ENCODE results near the gene CAMK1G. TPM values are rescaled to one million over a fixed set of nuclear protein-coding genes. Genes with fewer than 3 reads are reported as not detected.

The CAMK1G gene
- total RNA-seq, 2 experiments from 2014 or later, result 2.4 to 2.8 TPM

- peaks cover 3% of the 10 kb centered on the region for H3K4me1 Mint-ChIP-seq (ENCODE audit: low read depth)
- no peak overlapping the region for H3K27ac Mint-ChIP-seq
- CTCF ChIA-PET, result no interaction called here
- no peak for DNase-seq
- intact Hi-C loops (cut with micrococcal nuclease), result no loop called here
- peaks cover 2% of the 10 kb centered on the region for H3K27me3 Mint-ChIP-seq (ENCODE audit: low read depth)
- no peaks in the 10 kb centered on the region for H3K9me3 Mint-ChIP-seq
- no peak overlapping the region for H3K4me3 Mint-ChIP-seq
- H3K36me3 Mint-ChIP-seq (ENCODE audit: low read depth), result no peaks in the 10 kb centered on the region
Observed at GRCh38 chr1:209550519-209550918, 33.0 kb upstream of the CAMK1G start.

DNA sequence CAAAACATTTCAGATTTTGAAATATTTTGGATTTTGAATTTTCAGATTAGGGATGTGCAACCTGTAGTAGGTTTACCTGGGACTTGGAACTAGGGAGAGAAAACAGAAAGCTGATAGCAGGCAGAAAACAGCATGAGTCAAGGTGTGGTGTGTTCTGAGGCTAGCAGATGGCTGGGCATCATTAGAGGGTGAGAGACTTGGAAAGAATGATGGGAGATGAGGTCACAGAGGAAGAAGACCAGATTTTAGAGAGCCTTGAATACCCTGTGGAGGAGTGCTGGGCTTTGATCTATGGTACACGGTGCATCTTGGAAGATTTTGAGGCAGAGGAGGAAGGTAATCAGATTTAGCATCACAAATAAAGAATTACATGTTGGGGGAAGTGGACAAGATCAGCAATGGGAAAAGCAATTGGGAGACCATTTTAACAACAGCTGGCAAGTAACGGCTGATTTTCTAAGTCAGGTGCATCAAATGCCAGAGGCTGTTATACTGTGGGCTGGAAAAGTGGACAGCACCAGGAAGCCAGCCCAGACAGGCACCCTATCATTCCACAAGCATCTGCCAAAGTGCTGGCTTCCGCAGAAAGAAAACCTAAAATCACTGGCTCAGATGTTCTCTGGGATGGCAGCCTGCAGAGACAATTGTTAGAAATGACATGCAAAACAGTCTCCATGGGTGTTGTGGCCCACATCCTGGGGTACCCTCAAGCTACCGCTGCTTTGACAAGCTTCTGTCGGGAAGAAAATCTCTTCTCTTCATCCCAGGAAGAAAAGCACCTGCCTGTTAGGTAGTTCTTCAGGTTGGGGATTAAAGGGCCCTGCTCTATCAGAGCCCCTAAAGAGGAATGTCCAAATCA, 30.9 kb upstream of the CAMK1G start:
- H3K27me3 Mint-ChIP-seq (ENCODE audit: low read depth), result peaks cover 2% of the 10 kb centered on the region
- no peak overlapping the region for H3K27ac Mint-ChIP-seq
- H3K36me3 Mint-ChIP-seq (ENCODE audit: low read depth), result no peaks in the 10 kb centered on the region
- intact Hi-C loops (cut with micrococcal nuclease), result no loop called here
- DNase-seq, result no peak
- no peaks in the 10 kb centered on the region for H3K9me3 Mint-ChIP-seq
- no peak overlapping the region for H3K4me3 Mint-ChIP-seq
- H3K4me1 Mint-ChIP-seq (ENCODE audit: low read depth), result peaks cover 3% of the 10 kb centered on the region
- CTCF ChIA-PET, result no interaction called here

- H3K27ac Mint-ChIP-seq, result no peak overlapping the region
- H3K4me1 Mint-ChIP-seq (ENCODE audit: low read depth), result no peaks in the 10 kb centered on the region
- CTCF ChIA-PET, result interaction anchor here (1.5 kb wide), 1 partner anchor 11 kb away, joined by 6 read pairs; no protein-coding TSS in a partner anchor
- no peaks in the 10 kb centered on the region for H3K9me3 Mint-ChIP-seq
- no peaks in the 10 kb centered on the region for H3K36me3 Mint-ChIP-seq (ENCODE audit: low read depth)
- intact Hi-C loops (cut with micrococcal nuclease), result no loop called here
- H3K4me3 Mint-ChIP-seq, result no peak overlapping the region
- peaks cover 2% of the 10 kb centered on the region for H3K27me3 Mint-ChIP-seq (ENCODE audit: low read depth)
- no peak for DNase-seq
Observed at GRCh38 chr1:209554761-209555611, 28.5 kb upstream of the CAMK1G start.

GRCh38 chr1:209556162-209556690, 27.3 kb upstream of the CAMK1G start:
- intact Hi-C loops (cut with micrococcal nuclease), result no loop called here
- CTCF ChIA-PET, result interaction anchor here (1.5 kb wide), 1 partner anchor 10 kb away, joined by 6 read pairs; no protein-coding TSS in a partner anchor

GRCh38 chr1:209557221-209557620, 26.3 kb upstream of the CAMK1G start:
- H3K9me3 Mint-ChIP-seq, result no peaks in the 10 kb centered on the region
- no peak overlapping the region for H3K27ac Mint-ChIP-seq
- CTCF ChIA-PET, result interaction anchor here (0.7 to 0.9 kb wide), 4 partner anchors 24 to 1068 kb away, joined by 3 to 4 read pairs (median 3); no protein-coding TSS in a partner anchor
- H3K4me3 Mint-ChIP-seq, result no peak overlapping the region
- no peak for DNase-seq
- H3K4me1 Mint-ChIP-seq (ENCODE audit: low read depth), result no peaks in the 10 kb centered on the region
- H3K27me3 Mint-ChIP-seq (ENCODE audit: low read depth), result no peaks in the 10 kb centered on the region
- no peaks in the 10 kb centered on the region for H3K36me3 Mint-ChIP-seq (ENCODE audit: low read depth)
- intact Hi-C loops (cut with micrococcal nuclease), result no loop called here

More at GRCh38 chr1:209556162-209556690, 27.3 kb upstream of the CAMK1G start:
- no peaks in the 10 kb centered on the region for H3K36me3 Mint-ChIP-seq (ENCODE audit: low read depth)
- no peak overlapping the region for H3K27ac Mint-ChIP-seq
- DNase-seq, result no peak
- no peak overlapping the region for H3K4me3 Mint-ChIP-seq
- H3K9me3 Mint-ChIP-seq, result no peaks in the 10 kb centered on the region
- H3K4me1 Mint-ChIP-seq (ENCODE audit: low read depth), result no peaks in the 10 kb centered on the region
- peaks cover 2% of the 10 kb centered on the region for H3K27me3 Mint-ChIP-seq (ENCODE audit: low read depth)

DNA sequence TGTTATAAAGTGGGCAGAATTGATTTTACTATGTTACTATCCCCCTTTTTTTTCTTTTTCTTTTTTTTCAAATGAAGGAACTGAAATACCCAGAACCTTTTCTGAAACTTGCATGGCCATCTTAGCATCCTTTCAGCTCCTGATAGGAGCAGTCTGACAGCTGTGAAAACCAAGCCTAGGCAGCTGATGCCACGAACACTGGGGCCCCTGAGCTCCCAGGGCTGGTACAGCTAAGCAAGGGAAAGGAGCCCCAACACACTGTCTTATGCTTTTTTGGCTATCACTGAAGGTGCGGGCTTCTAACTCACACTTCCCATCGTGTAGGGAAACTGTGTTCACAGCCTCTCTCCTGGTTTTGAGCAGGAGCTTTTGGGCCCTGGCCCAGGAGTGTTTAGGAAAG, 23.0 kb upstream of the CAMK1G start:
- CTCF ChIA-PET, result interaction anchor here (1.2 to 1.9 kb wide), 4 partner anchors 9 to 311 kb away, joined by 3 to 8 read pairs (median 4); no protein-coding TSS in a partner anchor
- H3K27ac Mint-ChIP-seq, result no peak overlapping the region
- intact Hi-C loops (cut with micrococcal nuclease), result loop anchor here (10.0 kb wide), 1 partner anchor 1316 kb away; the partner anchor contains the start of gene PLXNA2
- H3K4me1 Mint-ChIP-seq (ENCODE audit: low read depth), result no peaks in the 10 kb centered on the region
- peaks cover 11% of the 10 kb centered on the region for H3K27me3 Mint-ChIP-seq (ENCODE audit: low read depth)
- no peak for DNase-seq
- no peaks in the 10 kb centered on the region for H3K9me3 Mint-ChIP-seq
- H3K36me3 Mint-ChIP-seq (ENCODE audit: low read depth), result no peaks in the 10 kb centered on the region
- H3K4me3 Mint-ChIP-seq, result no peak overlapping the region

DNA sequence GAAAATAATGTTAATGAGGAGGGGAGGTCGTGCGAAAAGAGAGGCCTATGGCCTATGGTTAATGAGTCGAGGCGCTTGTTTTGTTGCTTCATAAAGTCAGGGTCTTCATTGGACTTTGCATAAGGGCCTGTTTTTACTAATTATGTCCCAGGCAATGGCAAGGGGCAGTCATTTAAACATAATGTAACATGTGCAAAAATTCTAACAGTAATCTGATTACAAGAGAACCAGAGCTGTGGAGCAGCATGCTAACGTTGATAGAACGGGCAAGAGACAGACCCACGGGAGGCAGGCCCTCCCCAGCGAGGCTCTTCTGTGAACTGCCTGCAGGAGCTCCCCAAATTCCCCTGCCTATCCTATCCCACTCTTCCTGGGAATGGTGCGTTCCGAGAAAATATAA, 22.6 kb upstream of the CAMK1G start:
- intact Hi-C loops (cut with micrococcal nuclease), result loop anchor here (10.0 kb wide), 1 partner anchor 1316 kb away; the partner anchor contains the start of gene PLXNA2

GRCh38 chr1:209561532-209561931, 22.0 kb upstream of the CAMK1G start:
- intact Hi-C loops (cut with micrococcal nuclease), result loop anchor here (10.0 kb wide), 1 partner anchor 1317 kb away; the partner anchor contains the start of gene PLXNA2
- Mint-ChIP-seq H3K9me3 (no peaks in the 10 kb centered on the region), H3K27ac (no peak overlapping the region), H3K36me3 (ENCODE audit: low read depth) (no peaks in the 10 kb centered on the region), H3K4me3 (no peak overlapping the region), H3K27me3 (ENCODE audit: low read depth) (peaks cover 12% of the 10 kb centered on the region), H3K4me1 (ENCODE audit: low read depth) (peaks cover 5% of the 10 kb centered on the region)
- CTCF ChIA-PET, result interaction anchor here (0.7 to 1.9 kb wide), 2 partner anchors 8 to 33 kb away, joined by 3 to 8 read pairs; no protein-coding TSS in a partner anchor
- DNase-seq, result no peak

More for the DNA sequence above, 22.6 kb upstream of the CAMK1G start:
- H3K4me3 Mint-ChIP-seq, result no peak overlapping the region
- peaks cover 12% of the 10 kb centered on the region for H3K27me3 Mint-ChIP-seq (ENCODE audit: low read depth)
- no peaks in the 10 kb centered on the region for H3K36me3 Mint-ChIP-seq (ENCODE audit: low read depth)
- no peak overlapping the region for H3K27ac Mint-ChIP-seq
- CTCF ChIA-PET, result interaction anchor here (1.4 to 1.9 kb wide), 2 partner anchors 9 to 16 kb away, joined by 4 to 8 read pairs; no protein-coding TSS in a partner anchor
- DNase-seq, result no peak
- no peaks in the 10 kb centered on the region for H3K9me3 Mint-ChIP-seq
- H3K4me1 Mint-ChIP-seq (ENCODE audit: low read depth), result peaks cover under 1% of the 10 kb centered on the region

- no peaks in the 10 kb centered on the region for H3K36me3 Mint-ChIP-seq (ENCODE audit: low read depth)
- peaks cover 12% of the 10 kb centered on the region for H3K27me3 Mint-ChIP-seq (ENCODE audit: low read depth)
- peaks cover 18% of the 10 kb centered on the region for H3K4me1 Mint-ChIP-seq (ENCODE audit: low read depth)
- no peak overlapping the region for H3K4me3 Mint-ChIP-seq
- no peaks in the 10 kb centered on the region for H3K9me3 Mint-ChIP-seq
- CTCF ChIA-PET, result interaction anchor here (1.1 to 3.3 kb wide), 11 partner anchors 9 to 317 kb away, joined by 3 to 25 read pairs (median 4); no protein-coding TSS in a partner anchor
- intact Hi-C loops (cut with micrococcal nuclease), result loop anchor here (5.0 to 10.0 kb wide), 3 partner anchors 262 to 1320 kb away; partner anchors contain the start of genes PLXNA2 and UTP25
- H3K27ac Mint-ChIP-seq, result no peak overlapping the region
- DNase-seq, result no peak
Observed at GRCh38 chr1:209564849-209565248, 18.7 kb upstream of the CAMK1G start.

GRCh38 chr1:209565759-209566678, 17.5 kb upstream of the CAMK1G start:
- intact Hi-C loops (cut with micrococcal nuclease), result loop anchor here (1.0 to 10.0 kb wide), 8 partner anchors 131 to 1321 kb away; partner anchors contain the start of genes PLXNA2 and UTP25
- Mint-ChIP-seq H3K27me3 (ENCODE audit: low read depth) (peaks cover 13% of the 10 kb centered on the region), H3K36me3 (ENCODE audit: low read depth) (no peaks in the 10 kb centered on the region), H3K4me1 (ENCODE audit: low read depth) (peaks cover 20% of the 10 kb centered on the region), H3K9me3 (no peaks in the 10 kb centered on the region), H3K27ac (no peak overlapping the region), H3K4me3 (no peak overlapping the region)
- CTCF ChIA-PET, result interaction anchor here (0.8 to 3.3 kb wide), 37 partner anchors 10 to 913 kb away, joined by 3 to 25 read pairs (median 4); no protein-coding TSS in a partner anchor
- peak; percentile 92 for DNase-seq

All from activated naive CD4-positive, alpha-beta T cell treated with anti-CD3 and anti-CD28 coated beads for 36 hours (primary cell).